ENCODE data around the gene MMEL1. TPM values are rescaled to one million over a fixed set of nuclear protein-coding genes. Genes with fewer than 3 reads are reported as not detected.
"Not testable (repeated sequence)": the region's sequence is repeated elsewhere in the genome, so short reads cannot be mapped to it uniquely, and the experiment has no call there.

The MMEL1 gene
- total RNA-seq, 6 experiments from 2014 or later, result not detected

GRCh38 chr1:2652152-2652925 lies 19.5 kb upstream of the MMEL1 start:
- H3K27ac Mint-ChIP-seq; H3K27me3 Mint-ChIP-seq (ENCODE audit: insufficient read depth); H3K4me1 Mint-ChIP-seq (ENCODE audit: low read depth); H3K4me3 Mint-ChIP-seq: not testable (repeated sequence)
- DNase-seq, result peak; percentile 6
- peaks cover 61% of the 10 kb centered on the region for H3K9me3 Mint-ChIP-seq
- peaks cover 47% of the 10 kb centered on the region for H3K36me3 Mint-ChIP-seq (ENCODE audit: low read depth)

- peaks cover 69% of the 10 kb centered on the region for H3K9me3 Mint-ChIP-seq
- H3K27me3 Mint-ChIP-seq (ENCODE audit: insufficient read depth), result peaks cover 1% of the 10 kb centered on the region
- no peak overlapping the region for H3K4me3 Mint-ChIP-seq
- no peak for DNase-seq
- H3K36me3 Mint-ChIP-seq (ENCODE audit: low read depth), result peaks cover 53% of the 10 kb centered on the region
- no peak overlapping the region for H3K27ac Mint-ChIP-seq
- TF ChIP-seq CTCF (IDR thresholded peaks at IDR 0.05), result no peak
- no peaks in the 10 kb centered on the region for H3K4me1 Mint-ChIP-seq (ENCODE audit: low read depth)
Observed at GRCh38 chr1:2650967-2651645, 18.3 kb upstream of the MMEL1 start.

GRCh38 chr1:2646837-2647236 lies 14.0 kb upstream of the MMEL1 start:
- H3K4me3 Mint-ChIP-seq, result no peak overlapping the region

GRCh38 chr1:2645776-2646175 lies 13.0 kb upstream of the MMEL1 start:
- peaks cover 28% of the 10 kb centered on the region for H3K9me3 Mint-ChIP-seq
- no peak for DNase-seq
- H3K36me3 Mint-ChIP-seq (ENCODE audit: low read depth), result peaks cover 13% of the 10 kb centered on the region
- no peak overlapping the region for H3K27ac Mint-ChIP-seq
- peaks cover 1% of the 10 kb centered on the region for H3K27me3 Mint-ChIP-seq (ENCODE audit: insufficient read depth)
- no peak overlapping the region for H3K4me3 Mint-ChIP-seq
- no peaks in the 10 kb centered on the region for H3K4me1 Mint-ChIP-seq (ENCODE audit: low read depth)
- TF ChIP-seq CTCF (IDR thresholded peaks at IDR 0.05), result no peak

More at GRCh38 chr1:2646837-2647236, 14.0 kb upstream of the MMEL1 start:
- Mint-ChIP-seq H3K36me3 (ENCODE audit: low read depth) (peaks cover 13% of the 10 kb centered on the region), H3K9me3 (peaks cover 28% of the 10 kb centered on the region), H3K27me3 (ENCODE audit: insufficient read depth) (peaks cover 1% of the 10 kb centered on the region), H3K4me1 (ENCODE audit: low read depth) (no peaks in the 10 kb centered on the region), H3K27ac (no peak overlapping the region)
- TF ChIP-seq CTCF (IDR thresholded peaks at IDR 0.05), result no peak
- no peak for DNase-seq

- no peak for TF ChIP-seq CTCF (IDR thresholded peaks at IDR 0.05)
- Mint-ChIP-seq H3K4me3 (no peak overlapping the region), H3K4me1 (ENCODE audit: low read depth) (no peaks in the 10 kb centered on the region), H3K9me3 (peaks cover 28% of the 10 kb centered on the region), H3K27ac (no peak overlapping the region), H3K36me3 (ENCODE audit: low read depth) (peaks cover 13% of the 10 kb centered on the region), H3K27me3 (ENCODE audit: insufficient read depth) (peaks cover 1% of the 10 kb centered on the region)
- no peak for DNase-seq
Observed at GRCh38 chr1:2645143-2645542, 12.3 kb upstream of the MMEL1 start.

- H3K27ac Mint-ChIP-seq, result no peak overlapping the region
- peaks cover 1% of the 10 kb centered on the region for H3K27me3 Mint-ChIP-seq (ENCODE audit: insufficient read depth)
- TF ChIP-seq CTCF (IDR thresholded peaks at IDR 0.05), result no peak
- peaks cover 28% of the 10 kb centered on the region for H3K9me3 Mint-ChIP-seq
- peaks cover 13% of the 10 kb centered on the region for H3K36me3 Mint-ChIP-seq (ENCODE audit: low read depth)
- no peaks in the 10 kb centered on the region for H3K4me1 Mint-ChIP-seq (ENCODE audit: low read depth)
- DNase-seq, result no peak
- H3K4me3 Mint-ChIP-seq, result no peak overlapping the region
Observed at GRCh38 chr1:2644591-2645101, 11.8 kb upstream of the MMEL1 start.

All from HFFc6 (cell line).